DOHH2 (cell line): Measurements from ENCODE around the gene KCND1.

Experiments
- H3F3A ChIP-seq: fragments of 200-600 bp; sonication (generic), shearing (Covaris generic); 2 replicates; pipeline ENCODE4 v1.6.0; 2016; ENCODE audit warnings: antibody characterized with exemption, mild to moderate bottlenecking; ENCODE audit not compliant: control insufficient read depth, insufficient read depth
- H3K27ac ChIP-seq: fragments of 200-600 bp; sonication (generic); 2 replicates; pipeline ENCODE4 v1.5.1; 2014; ENCODE audit warnings: low read depth, mild to moderate bottlenecking, low read length, moderate library complexity
- H3K27me3 ChIP-seq: fragments of 200-600 bp; sonication (generic); 2 replicates; pipeline ENCODE4 v1.6.1; 2014; ENCODE audit warnings: mild to moderate bottlenecking, low read length, mixed read lengths; ENCODE audit not compliant: control insufficient read depth
- H3K36me3 ChIP-seq: fragments of 200-600 bp; sonication (generic); 2 replicates; pipeline ENCODE4 v1.6.1; 2014; ENCODE audit warnings: mild to moderate bottlenecking, low read length, moderate library complexity, mixed read lengths; ENCODE audit not compliant: control insufficient read depth
- H3K4me1 ChIP-seq: fragments of 200-600 bp; sonication (generic); 2 replicates; pipeline ENCODE4 v1.6.1; 2014; ENCODE audit warnings: mild to moderate bottlenecking, low read length, mixed read lengths; ENCODE audit not compliant: control insufficient read depth
- H3K4me2 ChIP-seq: fragments of 200-600 bp; sonication (generic); 2 replicates; pipeline ENCODE4 v1.6.0; 2014; ENCODE audit warnings: mild to moderate bottlenecking, low read length, moderate library complexity
- H3K4me3 ChIP-seq: fragments of 200-600 bp; sonication (generic); 2 replicates; pipeline ENCODE4 v1.5.1; 2014; ENCODE audit warnings: mild to moderate bottlenecking, low read length, mixed read lengths
- H3K79me2 ChIP-seq: fragments of 200-600 bp; sonication (generic); 2 replicates; pipeline ENCODE4 v1.6.1; 2014; ENCODE audit warnings: mild to moderate bottlenecking, low read length, mixed read lengths; ENCODE audit not compliant: control insufficient read depth
- H3K9me2 ChIP-seq: fragments of 200-600 bp; sonication (generic); replicated peaks from 2 replicates; pipeline ENCODE4 v1.6.1; 2014; ENCODE audit warnings: mild to moderate bottlenecking, low read length, mixed read lengths; ENCODE audit not compliant: control insufficient read depth
- H3K9me3 ChIP-seq: fragments of 200-600 bp; sonication (generic); 2 replicates; pipeline ENCODE4 v1.6.1; 2014; ENCODE audit warnings: antibody characterized with exemption, low read length, mixed read lengths; ENCODE audit not compliant: control insufficient read depth, insufficient read depth
- H4K20me1 ChIP-seq: fragments of 200-600 bp; sonication (generic); 2 replicates; pipeline ENCODE4 v1.6.0; 2014; ENCODE audit warnings: low read depth, mild to moderate bottlenecking, antibody characterized with exemption, low read length, moderate library complexity; ENCODE audit not compliant: control insufficient read depth, insufficient read depth
- CTCF ChIP-seq: fragments of 200-600 bp; sonication (generic); IDR thresholded peaks from one replicate; pipeline ENCODE4 v1.5.1; 2014; ENCODE audit warnings: antibody characterized with exemption, mild to moderate bottlenecking, low read depth, low read length; ENCODE audit not compliant: poor library complexity, severe bottlenecking
- EZH2phosphoT487 ChIP-seq: fragments of 200-600 bp; sonication (generic); IDR thresholded peaks from 2 replicates; pipeline ENCODE4 v1.6.1; 2017; ENCODE audit warnings: borderline replicate concordance, mild to moderate bottlenecking, antibody characterized with exemption, low read length, moderate library complexity, mixed read lengths

KCND1 gene

DNA sequence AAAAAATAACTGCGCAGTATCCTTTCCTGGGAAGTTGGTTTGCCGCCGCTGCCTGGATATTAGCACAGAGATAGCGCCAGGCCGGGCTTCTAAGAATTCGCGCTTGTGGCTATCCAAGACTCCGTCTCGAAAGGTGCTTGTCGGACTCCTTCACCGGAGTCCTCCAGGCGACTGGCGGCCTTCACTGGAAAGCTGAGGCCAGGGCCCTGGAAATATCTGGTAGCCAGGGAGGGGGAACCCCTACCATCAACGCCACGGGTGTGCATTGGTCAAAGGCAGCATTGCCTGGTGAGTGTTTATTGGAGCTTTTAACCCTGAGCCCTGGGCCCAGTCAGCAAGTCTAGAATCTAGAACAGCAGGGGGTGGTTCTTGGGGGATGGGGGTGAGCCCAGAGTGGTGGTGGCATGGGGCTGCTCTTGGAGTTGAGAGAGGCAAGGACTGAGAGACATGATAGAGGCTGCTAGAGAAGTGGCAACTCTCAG lies 52.2 kb downstream of the KCND1 start:
- Histone ChIP-seq H3K27ac (peak overlapping the region; percentile 64), H4K20me1 (peaks cover 13% of the 10 kb centered on the region; the same call in 1 of the 2 replicates), H3K27me3 (no peaks in the 10 kb centered on the region), H3K9me3 (no peaks in the 10 kb centered on the region), H3K4me2 (peak overlapping the region; percentile 61), H3F3A (peaks cover 10% of the 10 kb centered on the region), H3K4me3 (peak overlapping the region; percentile 75), H3K9me2 (no peaks in the 10 kb centered on the region), H3K36me3 (peaks cover 43% of the 10 kb centered on the region), H3K4me1 (peaks cover 30% of the 10 kb centered on the region), H3K79me2 (peaks cover 39% of the 10 kb centered on the region)
- TF ChIP-seq EZH2phosphoT487, result no peak
- TF ChIP-seq CTCF, result no peak

- peaks cover 13% of the 10 kb centered on the region; the same call in 1 of the 2 replicates for H4K20me1 ChIP-seq
- TF ChIP-seq CTCF, result no peak
- TF ChIP-seq EZH2phosphoT487, result no peak
- H3K36me3 ChIP-seq, result peaks cover 49% of the 10 kb centered on the region
- peak within 1 kb of the TSS; percentile 72 for H3K4me2 ChIP-seq
- H3K27ac ChIP-seq, result peak within 1 kb of the TSS; percentile 83
- H3F3A ChIP-seq, result peaks cover 10% of the 10 kb centered on the region
- peaks cover 30% of the 10 kb centered on the region for H3K4me1 ChIP-seq
- H3K27me3 ChIP-seq, result no peaks in the 10 kb centered on the region
- peaks cover 39% of the 10 kb centered on the region for H3K79me2 ChIP-seq
- no peaks in the 10 kb centered on the region for H3K9me3 ChIP-seq
- H3K9me2 ChIP-seq, result no peaks in the 10 kb centered on the region
- H3K4me3 ChIP-seq, result peak within 1 kb of the TSS; percentile 75
Measured at GRCh38 chrX:48918643-48919340, 52.9 kb downstream of the KCND1 start, which contains the start of gene PIM2. PIM2 (minus strand) TSS chrX:48919024; CDS start chrX:48918834, 190 bp downstream.

DNA sequence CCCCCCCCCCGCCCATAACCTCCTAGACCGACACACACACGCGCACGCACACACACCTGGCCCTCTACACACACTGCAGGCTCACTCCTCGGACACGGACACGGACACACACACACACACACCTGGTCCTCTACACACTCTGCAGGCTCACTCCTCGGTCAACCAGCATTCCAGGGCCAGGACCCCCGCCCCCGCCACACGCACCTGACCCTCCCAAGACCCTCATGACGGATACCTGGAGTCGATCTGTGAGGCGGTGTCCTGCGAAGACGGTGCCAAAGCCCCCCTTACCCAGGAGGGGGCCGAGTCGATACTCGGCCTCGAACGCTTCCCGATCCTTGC lies 53.4 kb downstream of the KCND1 start:
- Histone ChIP-seq H3K27me3 (no peaks in the 10 kb centered on the region), H3K4me1 (peaks cover 30% of the 10 kb centered on the region), H3K9me2 (no peaks in the 10 kb centered on the region), H3F3A (peaks cover 13% of the 10 kb centered on the region), H4K20me1 (peaks cover 13% of the 10 kb centered on the region; the same call in 1 of the 2 replicates), H3K27ac (peak overlapping the region; percentile 83), H3K4me3 (peak overlapping the region; percentile 75), H3K4me2 (peak overlapping the region; percentile 72), H3K9me3 (no peaks in the 10 kb centered on the region), H3K36me3 (peaks cover 55% of the 10 kb centered on the region), H3K79me2 (peaks cover 39% of the 10 kb centered on the region)
- TF ChIP-seq CTCF, result no peak
- TF ChIP-seq EZH2phosphoT487, result no peak
